Non-pigmented ciliary epithelial cell (primary cell): ENCODE measurements around the gene HCFC1R1.
"Not testable (repeated sequence)": the region's sequence is repeated elsewhere in the genome, so short reads cannot be mapped to it uniquely, and the experiment has no call there.

ENCODE experiments used
- DNase-seq: peaks from one replicate; pipeline ENCODE4 v3.0.0-alpha.2; 2010; ENCODE audit warnings: low read depth

The HCFC1R1 gene

GRCh38 chr16:3023669-3024478 lies at the start of gene HCFC1R1, which contains the start of gene THOC6:
TSS of gene HCFC1R1 (minus strand) at chr16:3023942. CDS start at chr16:3023941, 1 bp downstream.
TSS of gene THOC6 (plus strand) at chr16:3024035. CDS start at chr16:3024327, 292 bp downstream.
- peak; percentile 94 for DNase-seq

- no peak for DNase-seq
Measured at GRCh38 chr16:3073448-3073847, 49.7 kb upstream of the HCFC1R1 start.

GRCh38 chr16:3072576-3073263 lies 49.0 kb upstream of the HCFC1R1 start:
- DNase-seq = not testable (repeated sequence)

GRCh38 chr16:3072148-3072547 lies 48.4 kb upstream of the HCFC1R1 start:
- DNase-seq = not testable (repeated sequence)

- no peak for DNase-seq
Measured at GRCh38 chr16:3071655-3072054, 47.9 kb upstream of the HCFC1R1 start.

GRCh38 chr16:3070608-3071111 lies 46.9 kb upstream of the HCFC1R1 start:
- DNase-seq = no peak

- DNase-seq = not testable (repeated sequence)
Measured at GRCh38 chr16:3069146-3069545, 45.4 kb upstream of the HCFC1R1 start.

- DNase-seq = no peak
Measured at GRCh38 chr16:3068487-3068886, 44.7 kb upstream of the HCFC1R1 start.

GRCh38 chr16:3066440-3066748 lies 42.7 kb upstream of the HCFC1R1 start:
- no peak for DNase-seq

- DNase-seq = no peak
Measured at GRCh38 chr16:3065742-3066439, 42.1 kb upstream of the HCFC1R1 start.

- DNase-seq = peak; percentile 67
Measured at GRCh38 chr16:3065069-3065741, 41.5 kb upstream of the HCFC1R1 start, which contains the start of gene IL32. TSS of gene IL32 (plus strand) at chr16:3065640. CDS start at chr16:3065812, 172 bp downstream.

- DNase-seq = no peak
Measured at GRCh38 chr16:3063625-3064386, 40.1 kb upstream of the HCFC1R1 start.

- DNase-seq = no peak
Measured at GRCh38 chr16:3062553-3062952, 38.8 kb upstream of the HCFC1R1 start.

GRCh38 chr16:3060339-3061127 lies 36.8 kb upstream of the HCFC1R1 start:
- no peak for DNase-seq

GRCh38 chr16:3059723-3060242 lies 36.0 kb upstream of the HCFC1R1 start:
- DNase-seq = no peak

- DNase-seq = no peak
Measured at GRCh38 chr16:3059041-3059722, 35.4 kb upstream of the HCFC1R1 start.

- no peak for DNase-seq
Measured at GRCh38 chr16:3058139-3059030, 34.6 kb upstream of the HCFC1R1 start.
